B cell (primary cell): ENCODE data around the gene CYB561D1. TPM values are rescaled to one million over a fixed set of nuclear protein-coding genes. Genes with fewer than 3 reads are reported as not detected.
A peak's percentile ranks its signal among the peaks of the same experiment; 100 is the strongest.

ENCODE experiments used
- ATAC-seq: fragments of 200-7000 bp; cut with Tn5 transposase; one replicate; pipeline ENCODE4 v1.10.0; 2021; ENCODE audit warnings: low read depth, mild to moderate bottlenecking, moderate number of reproducible peaks, moderate library complexity
- CTCF ChIA-PET: fragments of 350-600 bp; sonication (Branson Sonifier 250); formaldehyde crosslinking; loops from one replicate; lab custom pipeline; 2021; ENCODE audit warnings: antibody characterized with exemption, inconsistent platforms; lab: Charles Lee
- POLR2A ChIA-PET: fragments of 350-600 bp; sonication (Branson Sonifier 250); formaldehyde crosslinking; loops from one replicate; lab custom pipeline; 2021; ENCODE audit warnings: antibody characterized with exemption; lab: Charles Lee
- DNase-seq: peaks from one replicate; pipeline ENCODE4 v3.0.0; 2013
- H2AFZ ChIP-seq: 2 replicates; pipeline ENCODE4 v1.6.1; 2012; ENCODE audit warnings: mild to moderate bottlenecking, low read depth, low read length; ENCODE audit not compliant: insufficient read depth, poor library complexity, severe bottlenecking
- H3K27ac ChIP-seq, 2 donors: 1 replicate in 1 of 2; 2 replicates in 1 of 2; pipeline ENCODE4 v1.5.1; 2012 to 2013; ENCODE audit warnings: low read length in 2 of 2, mild to moderate bottlenecking in 2 of 2, moderate library complexity in 1 of 2
- H3K27me3 ChIP-seq, 4 experiments: fragments of 200-600 bp in 1 of 4; sonication (generic) in 1 of 4; replicated peaks in 1 of 4; 1 replicate in 2 of 4; 2 replicates in 2 of 4; pipeline versions ENCODE4 v1.6.1 to v1.7.0; 2013 to 2016; ENCODE audit warnings: low read length in 3 of 4, mild to moderate bottlenecking in 2 of 4, mixed read lengths in 1 of 4, moderate library complexity in 1 of 4; ENCODE audit not compliant: insufficient read depth in 4 of 4, control insufficient read depth in 3 of 4; ENCODE audit errors: control extremely low read depth in 1 of 4
- H3K36me3 ChIP-seq, 2 experiments: replicated peaks in 1 of 2; 1 replicate in 1 of 2; 2 replicates in 1 of 2; pipeline versions ENCODE4 v1.6.1 to v1.7.1; 2013; ENCODE audit warnings: low read length in 1 of 2; ENCODE audit not compliant: insufficient read depth in 2 of 2, control insufficient read depth in 1 of 2; ENCODE audit errors: control extremely low read depth in 1 of 2, extremely low read depth in 1 of 2
- H3K4me1 ChIP-seq, 2 donors: fragments of 200-600 bp in 1 of 2; sonication (generic) in 1 of 2; 1 replicate in 1 of 2; 2 replicates in 1 of 2; pipeline versions ENCODE4 v1.5.1 to v1.6.1; 2013 to 2017; ENCODE audit warnings: low read length in 2 of 2; ENCODE audit not compliant: control insufficient read depth in 2 of 2, insufficient read depth in 2 of 2
- H3K4me2 ChIP-seq: replicated peaks from 2 replicates; pipeline ENCODE3; 2012; ENCODE audit warnings: mild to moderate bottlenecking, low read depth, low read length; ENCODE audit not compliant: poor library complexity, severe bottlenecking
- H3K4me3 ChIP-seq, 5 experiments: fragments of 200-600 bp in 1 of 5; sonication (generic) in 1 of 5; 1 replicate in 3 of 5; 2 replicates in 2 of 5; pipeline versions ENCODE4 v1.5.1 to v1.7.0; 2011 to 2016; ENCODE audit warnings: low read length in 4 of 5, mild to moderate bottlenecking in 4 of 5, low read depth in 2 of 5, control low read depth in 1 of 5, moderate library complexity in 1 of 5; ENCODE audit not compliant: insufficient read depth in 1 of 5; ENCODE audit errors: control extremely low read depth in 1 of 5, extremely low read depth in 1 of 5
- H3K79me2 ChIP-seq: fragments of 200-600 bp; sonication (generic); one replicate; pipeline ENCODE4 v1.6.0; 2016; ENCODE audit warnings: low read length; ENCODE audit not compliant: control insufficient read depth, insufficient read depth
- H3K9ac ChIP-seq: fragments of 200-600 bp; sonication (generic); 2 replicates; pipeline ENCODE4 v1.6.1; 2017; ENCODE audit warnings: mild to moderate bottlenecking, low read length, moderate library complexity
- H3K9me3 ChIP-seq, 3 donors: one replicate each; pipeline versions ENCODE4 v1.6.1 to v1.7.1; 2013; ENCODE audit warnings: low read length in 2 of 3; ENCODE audit not compliant: control insufficient read depth in 2 of 3, insufficient read depth in 1 of 3; ENCODE audit errors: control extremely low read depth in 1 of 3
- H4K20me1 ChIP-seq: 2 replicates; pipeline ENCODE4 v1.6.0; 2012; ENCODE audit warnings: mild to moderate bottlenecking, low read length; ENCODE audit not compliant: insufficient read depth, control insufficient read depth, poor library complexity, severe bottlenecking
- H3K27ac Mint-ChIP-seq: one replicate; pipeline ENCODE4 v1.8.0; 2021; ENCODE audit warnings: mixed read lengths
- H3K27me3 Mint-ChIP-seq: one replicate; pipeline ENCODE4 v1.8.0; 2021; ENCODE audit warnings: mixed read lengths
- H3K4me1 Mint-ChIP-seq: one replicate; pipeline ENCODE4 v1.8.0; 2021; ENCODE audit warnings: mixed read lengths
- H3K4me3 Mint-ChIP-seq: one replicate; pipeline ENCODE4 v1.8.0; 2021; ENCODE audit warnings: mixed read lengths
- H3K9me3 Mint-ChIP-seq: one replicate; pipeline ENCODE4 v1.8.0; 2022; ENCODE audit warnings: mixed read lengths; ENCODE audit not compliant: insufficient read depth
- EZH2 ChIP-seq: IDR thresholded peaks from 2 replicates; pipeline ENCODE4 v1.6.1; 2012; ENCODE audit warnings: borderline replicate concordance, low read depth, mild to moderate bottlenecking, moderate library complexity, low read length; ENCODE audit not compliant: insufficient read depth, poor library complexity, severe bottlenecking
- whole genome bisulfite sequencing: methylation state at CpG from one replicate; pipeline ENCODE4 v1.1.5; 2013; ENCODE audit warnings: missing lambda C conversion rate; ENCODE audit not compliant: insufficient coverage; 5-methylcytosine and 5-hydroxymethylcytosine counted together
- intact Hi-C: fragments of 100-400 bp; cut with micrococcal nuclease; formaldehyde crosslinking; loops from one replicate; pipeline ENCODE4 v1.10.0; 2022
- polyA plus RNA-seq: library from polyadenylated mRNA; depleted of rRNA; stranded (reverse); fragments of >200 nt; gene quantifications from 2 replicates; pipeline ENCODE4 v1.2.3, GENCODE V29; 2012
- total RNA-seq, 2 donors: library from RNA; stranded (reverse); fragments of 120-200 nt in 1 of 2; gene quantifications; 1 replicate in 1 of 2; 2 replicates in 1 of 2; pipeline versions ENCODE4 v1.2.3 to v1.2.4, GENCODE V29; 2013 to 2022
- TF ChIP-seq, protein P1 (sequence below): fragments of 200-600 bp; IDR thresholded peaks from one replicate; pipeline ENCODE4 v1.8.0; 2022; ENCODE audit warnings: antibody characterized with exemption, mild to moderate bottlenecking

Gene CYB561D1
- total and polyA plus RNA-seq, 2 donors (not counting 1 experiment from before 2014, with no cell fraction given) = 16.1 to 28.0 TPM

- TF ChIP-seq EZH2 = no peak
- TF ChIP-seq, protein P1, sequence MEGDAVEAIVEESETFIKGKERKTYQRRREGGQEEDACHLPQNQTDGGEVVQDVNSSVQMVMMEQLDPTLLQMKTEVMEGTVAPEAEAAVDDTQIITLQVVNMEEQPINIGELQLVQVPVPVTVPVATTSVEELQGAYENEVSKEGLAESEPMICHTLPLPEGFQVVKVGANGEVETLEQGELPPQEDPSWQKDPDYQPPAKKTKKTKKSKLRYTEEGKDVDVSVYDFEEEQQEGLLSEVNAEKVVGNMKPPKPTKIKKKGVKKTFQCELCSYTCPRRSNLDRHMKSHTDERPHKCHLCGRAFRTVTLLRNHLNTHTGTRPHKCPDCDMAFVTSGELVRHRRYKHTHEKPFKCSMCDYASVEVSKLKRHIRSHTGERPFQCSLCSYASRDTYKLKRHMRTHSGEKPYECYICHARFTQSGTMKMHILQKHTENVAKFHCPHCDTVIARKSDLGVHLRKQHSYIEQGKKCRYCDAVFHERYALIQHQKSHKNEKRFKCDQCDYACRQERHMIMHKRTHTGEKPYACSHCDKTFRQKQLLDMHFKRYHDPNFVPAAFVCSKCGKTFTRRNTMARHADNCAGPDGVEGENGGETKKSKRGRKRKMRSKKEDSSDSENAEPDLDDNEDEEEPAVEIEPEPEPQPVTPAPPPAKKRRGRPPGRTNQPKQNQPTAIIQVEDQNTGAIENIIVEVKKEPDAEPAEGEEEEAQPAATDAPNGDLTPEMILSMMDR = no peak
- Histone ChIP-seq H3K27me3 (peaks cover 0 to 4% (median under 1%) of the 10 kb centered on the region in 4 experiments), H3K4me2 (no peak overlapping the region), H3K4me1 (peaks cover 20 to 24% of the 10 kb centered on the region in 2 donors), H3K27ac (no peak overlapping the region), H3K9me3 (no peaks in the 10 kb centered on the region), H3K4me3 (no peak overlapping the region), H3K79me2 (no peaks in the 10 kb centered on the region), H4K20me1 (peaks cover 11% of the 10 kb centered on the region), H3K9ac (no peak overlapping the region), H2AFZ (no peak overlapping the region), H3K36me3 (peaks cover 0 to 12% of the 10 kb centered on the region in 2 experiments)
- Mint-ChIP-seq H3K4me3 (no peak overlapping the region), H3K4me1 (peaks cover 39% of the 10 kb centered on the region), H3K27ac (no peak overlapping the region), H3K9me3 (no peaks in the 10 kb centered on the region), H3K27me3 (peaks cover 16% of the 10 kb centered on the region)
- CTCF ChIA-PET = interaction anchor here (6.2 to 37.9 kb wide), 2 partner anchors 13 to 27 kb away, joined by 61 to 926 read pairs; partner anchors contain the start of genes CYB561D1 and GPR61
- DNase-seq = no peak
- no peak for ATAC-seq
- WGBS = no CpG with 5 or more reads among the region's 1 CpG
- intact Hi-C loops = no loop called here
- POLR2A ChIA-PET = no interaction called here
These were observed 11.1 kb downstream of the CYB561D1 start for GRCh38 chr1:109504974-109505373.

DNA sequence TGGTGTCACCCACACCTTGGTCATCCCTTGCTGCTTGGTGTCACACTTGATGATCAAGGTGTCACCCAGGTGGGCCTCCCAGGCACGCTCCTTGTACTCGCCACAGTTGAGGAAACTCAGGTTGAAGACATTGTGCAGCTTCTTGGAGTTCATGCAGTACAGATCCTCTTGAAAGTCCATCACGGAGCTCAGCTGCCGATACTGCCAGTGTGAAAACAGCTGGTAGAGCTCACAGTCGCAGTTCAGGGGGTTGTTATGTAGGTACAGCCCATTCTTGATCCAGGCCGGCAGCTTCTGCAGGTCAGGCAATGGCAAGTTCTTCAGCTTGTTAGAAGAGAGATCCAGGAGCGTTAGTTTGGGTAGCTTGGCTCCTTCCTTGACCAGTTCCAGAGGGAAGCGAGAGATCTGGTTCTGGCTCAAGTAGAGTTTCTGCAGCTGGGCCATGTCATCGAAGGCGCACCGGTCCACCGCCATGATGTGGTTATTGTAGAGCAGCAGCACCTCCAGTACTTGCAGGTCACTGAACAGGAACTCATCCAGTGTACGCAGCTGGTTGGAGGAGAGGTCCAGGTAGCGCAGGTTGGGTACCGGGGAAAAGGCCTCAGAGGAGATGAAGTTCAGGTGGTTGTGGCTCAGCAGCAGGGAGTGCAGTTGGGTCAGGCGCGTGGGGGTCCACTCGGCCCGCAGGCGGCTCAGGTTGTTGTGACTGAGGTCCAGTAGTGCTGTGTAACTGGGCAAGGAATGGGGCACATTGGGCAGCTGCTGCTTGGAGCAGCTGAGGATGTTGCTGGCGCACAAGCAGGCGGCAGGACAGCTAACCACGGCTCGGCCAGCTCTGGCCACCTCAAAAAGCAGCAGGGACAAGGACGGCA lies 14.3 kb downstream of the CYB561D1 start:
- Mint-ChIP-seq H3K27ac (peak overlapping the region; percentile 15), H3K4me3 (peak overlapping the region; percentile 87), H3K4me1 (peaks cover 21% of the 10 kb centered on the region), H3K9me3 (no peaks in the 10 kb centered on the region), H3K27me3 (peaks cover 36% of the 10 kb centered on the region)
- 96% methylated on average over 23 of the region's 25 CpGs for WGBS
- Histone ChIP-seq H4K20me1 (no peaks in the 10 kb centered on the region), H3K4me1 (peaks cover 11 to 15% of the 10 kb centered on the region in 2 donors), H3K4me3 (no peak overlapping the region), H3K9me3 (no peaks in the 10 kb centered on the region), H3K9ac (no peak overlapping the region), H3K27me3 (peaks cover 0 to 9% (median 5%) of the 10 kb centered on the region in 4 experiments), H2AFZ (no peak overlapping the region), H3K4me2 (peak overlapping the region; percentile 87), H3K36me3 (no peaks in the 10 kb centered on the region), H3K27ac (no peak overlapping the region), H3K79me2 (no peaks in the 10 kb centered on the region)
- ChIA-PET CTCF (interaction anchor here (1.1 to 37.9 kb wide), 4 partner anchors 14 to 132 kb away, joined by 3 to 926 read pairs (median 8); partner anchors contain the start of genes CYB561D1 and GPR61), POLR2A (no interaction called here)
- no peak for DNase-seq
- no peak for ATAC-seq
- TF ChIP-seq, protein P1 = no peak
- no peak for TF ChIP-seq EZH2
- intact Hi-C loops = no loop called here
